Activated T-helper 1 cell treated with anti-CD3 and anti-CD28 coated beads, Interleukin-12 subunit alpha, Interleukin-12 subunit beta, Interleukin-2, Interleukin-4 antibody, amounts not matched to agents 30 ng/mL and 10 ng/mL and 1 ng/mL, durations not matched to agents 14 hours and 24 hours and 36 hours (primary cell): ENCODE results near the gene REX1BD. TPM values are rescaled to one million over a fixed set of nuclear protein-coding genes. Genes with fewer than 3 reads are reported as not detected.

Experiments
- DNase-seq: peaks from one replicate; pipeline ENCODE4 v3.0.0; 2021; ENCODE audit warnings: low spot score
- H3K27ac Mint-ChIP-seq: one replicate; pipeline ENCODE4 v1.8.0; 2021; ENCODE audit warnings: mild to moderate bottlenecking, mixed read lengths
- H3K27me3 Mint-ChIP-seq: one replicate; pipeline ENCODE4 v1.8.0; 2022; ENCODE audit warnings: mild to moderate bottlenecking, moderate library complexity, mixed read lengths; ENCODE audit not compliant: insufficient read depth
- H3K36me3 Mint-ChIP-seq: one replicate; pipeline ENCODE4 v1.8.0; 2021; ENCODE audit warnings: low read depth, mixed read lengths
- H3K4me1 Mint-ChIP-seq: one replicate; pipeline ENCODE4 v1.8.0; 2021; ENCODE audit warnings: low read depth, mixed read lengths
- H3K4me3 Mint-ChIP-seq: one replicate; pipeline ENCODE4 v1.8.0; 2021; ENCODE audit warnings: mild to moderate bottlenecking, moderate library complexity, mixed read lengths
- H3K9me3 Mint-ChIP-seq: one replicate; pipeline ENCODE4 v1.8.0; 2021; ENCODE audit warnings: mixed read lengths
- intact Hi-C: fragments of 100-400 bp; cut with micrococcal nuclease; formaldehyde crosslinking; loops from one replicate; pipeline ENCODE4 v1.15.1; 2024
- total RNA-seq: library from RNA; stranded (reverse); gene quantifications from 2 replicates; pipeline ENCODE4 v1.2.3, GENCODE V29; 2022

The REX1BD gene
- total RNA-seq, 1 donor from 2014 or later = 134 TPM

DNA sequence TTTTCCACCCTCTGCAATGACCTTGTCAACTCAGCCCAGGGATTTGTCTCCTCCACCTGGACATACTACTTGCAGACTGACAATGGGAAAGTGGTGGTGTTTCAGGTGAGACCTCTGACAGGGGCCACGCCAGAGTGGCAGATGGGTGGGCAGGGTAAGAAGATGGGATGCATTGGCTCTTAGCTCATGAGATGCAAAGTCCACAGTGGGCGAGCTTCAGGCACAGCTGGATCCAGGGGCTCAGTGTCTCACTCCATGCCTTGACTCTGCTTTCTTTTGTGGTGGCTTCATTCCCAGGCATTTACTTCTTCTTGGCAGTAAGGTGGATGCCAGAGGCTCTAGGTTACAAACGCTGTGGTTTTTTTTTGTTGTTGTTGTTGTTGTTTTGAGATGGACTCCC, 27.4 kb downstream of the REX1BD start:
- H3K4me3 Mint-ChIP-seq = no peak overlapping the region
- H3K27ac Mint-ChIP-seq = no peak overlapping the region

DNA sequence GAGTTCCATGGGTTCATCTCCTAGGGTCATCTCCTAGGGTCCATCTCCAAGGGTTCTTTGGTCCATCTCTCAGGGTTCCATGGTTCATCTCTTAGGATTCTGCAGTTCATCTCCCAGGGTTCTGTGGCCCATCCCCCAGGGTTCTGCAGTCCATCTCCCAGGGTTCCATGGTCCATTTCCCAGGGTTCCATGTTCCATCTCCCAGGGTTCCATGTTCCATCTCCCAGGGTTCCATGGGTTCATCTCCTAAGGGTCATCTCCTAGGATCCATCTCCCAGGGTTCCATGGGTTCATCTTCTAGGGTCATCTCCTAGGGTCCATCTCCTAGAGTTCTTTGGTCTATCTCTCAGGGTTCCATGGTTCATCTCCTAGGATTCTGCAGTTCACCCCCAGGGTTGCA, 29.0 kb downstream of the REX1BD start:
- Mint-ChIP-seq H3K9me3 (no peaks in the 10 kb centered on the region), H3K4me1 (no peaks in the 10 kb centered on the region), H3K36me3 (no peaks in the 10 kb centered on the region), H3K27me3 (peaks cover 27% of the 10 kb centered on the region), H3K27ac (no peak overlapping the region), H3K4me3 (no peak overlapping the region)
- no peak for DNase-seq
- intact Hi-C loops = no loop called here

More for the DNA sequence above, 27.4 kb downstream of the REX1BD start:
- no peaks in the 10 kb centered on the region for H3K36me3 Mint-ChIP-seq
- no peak for DNase-seq
- intact Hi-C loops = no loop called here
- H3K4me1 Mint-ChIP-seq = peaks cover 3% of the 10 kb centered on the region
- peaks cover 37% of the 10 kb centered on the region for H3K27me3 Mint-ChIP-seq
- H3K9me3 Mint-ChIP-seq = no peaks in the 10 kb centered on the region

DNA sequence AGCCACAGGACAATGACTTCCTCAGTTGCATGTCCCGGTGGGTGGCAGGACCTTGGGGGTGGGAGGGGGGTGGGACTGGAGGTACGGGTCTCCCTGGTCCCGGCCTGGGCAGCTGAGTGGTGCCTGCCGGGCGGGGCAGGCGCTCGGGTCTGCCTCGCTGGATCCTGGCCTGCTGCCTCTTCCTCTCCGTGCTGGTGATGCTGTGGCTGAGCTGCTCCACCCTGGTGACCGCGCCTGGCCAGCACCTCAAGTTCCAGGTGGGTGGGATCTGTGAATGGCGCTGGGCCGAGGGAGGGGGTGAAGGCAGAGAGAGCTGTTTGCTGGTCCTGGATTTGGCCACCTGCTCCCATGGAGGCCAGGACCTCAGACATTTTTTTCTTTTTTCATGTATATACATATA, 29.6 kb downstream of the REX1BD start:
- intact Hi-C loops = no loop called here
- H3K9me3 Mint-ChIP-seq = no peaks in the 10 kb centered on the region
- no peak overlapping the region for H3K27ac Mint-ChIP-seq
- no peaks in the 10 kb centered on the region for H3K4me1 Mint-ChIP-seq
- H3K4me3 Mint-ChIP-seq = no peak overlapping the region
- H3K36me3 Mint-ChIP-seq = no peaks in the 10 kb centered on the region
- DNase-seq = no peak
- peaks cover 25% of the 10 kb centered on the region for H3K27me3 Mint-ChIP-seq

GRCh38 chr19:18620311-18620710, 31.7 kb downstream of the REX1BD start:
- Mint-ChIP-seq H3K27me3 (peaks cover 14% of the 10 kb centered on the region), H3K4me3 (no peak overlapping the region), H3K27ac (no peak overlapping the region), H3K9me3 (no peaks in the 10 kb centered on the region), H3K36me3 (no peaks in the 10 kb centered on the region), H3K4me1 (no peaks in the 10 kb centered on the region)
- no peak for DNase-seq
- intact Hi-C loops = no loop called here

- Mint-ChIP-seq H3K36me3 (no peaks in the 10 kb centered on the region), H3K27ac (no peak overlapping the region), H3K9me3 (no peaks in the 10 kb centered on the region), H3K27me3 (peaks cover 11% of the 10 kb centered on the region), H3K4me3 (no peak overlapping the region), H3K4me1 (no peaks in the 10 kb centered on the region)
- no peak for DNase-seq
- intact Hi-C loops = no loop called here
Measured at GRCh38 chr19:18620902-18621301, 32.3 kb downstream of the REX1BD start.

DNA sequence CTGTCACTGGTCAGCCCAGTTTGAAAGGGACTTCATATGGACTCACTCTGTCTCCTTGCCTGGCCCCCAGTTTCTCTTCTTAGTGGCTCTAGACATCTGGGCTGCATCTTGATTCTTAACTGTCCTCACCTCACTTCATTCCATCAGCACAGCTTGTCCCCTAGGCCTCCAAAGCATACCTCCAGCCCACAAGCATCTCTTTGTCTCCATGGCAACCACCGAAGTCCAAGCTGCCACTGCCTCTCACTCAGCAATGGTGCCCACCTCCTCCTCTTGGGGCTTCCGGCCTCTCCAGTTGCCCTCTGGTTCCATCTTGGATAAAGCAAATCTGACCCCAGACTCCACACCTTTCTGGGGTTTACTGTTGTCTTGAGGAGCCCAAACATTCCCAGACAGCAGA, 38.3 kb downstream of the REX1BD start:
- intact Hi-C loops = no loop called here
- Mint-ChIP-seq H3K9me3 (no peaks in the 10 kb centered on the region), H3K36me3 (no peaks in the 10 kb centered on the region), H3K27me3 (peaks cover 7% of the 10 kb centered on the region), H3K4me3 (no peak overlapping the region), H3K4me1 (no peaks in the 10 kb centered on the region), H3K27ac (no peak overlapping the region)
- no peak for DNase-seq

GRCh38 chr19:18629166-18630088, 40.8 kb downstream of the REX1BD start:
- Mint-ChIP-seq H3K4me3 (no peak overlapping the region), H3K27me3 (peaks cover 5% of the 10 kb centered on the region), H3K4me1 (no peaks in the 10 kb centered on the region), H3K36me3 (no peaks in the 10 kb centered on the region), H3K27ac (no peak overlapping the region), H3K9me3 (no peaks in the 10 kb centered on the region)
- intact Hi-C loops = no loop called here
- no peak for DNase-seq

DNA sequence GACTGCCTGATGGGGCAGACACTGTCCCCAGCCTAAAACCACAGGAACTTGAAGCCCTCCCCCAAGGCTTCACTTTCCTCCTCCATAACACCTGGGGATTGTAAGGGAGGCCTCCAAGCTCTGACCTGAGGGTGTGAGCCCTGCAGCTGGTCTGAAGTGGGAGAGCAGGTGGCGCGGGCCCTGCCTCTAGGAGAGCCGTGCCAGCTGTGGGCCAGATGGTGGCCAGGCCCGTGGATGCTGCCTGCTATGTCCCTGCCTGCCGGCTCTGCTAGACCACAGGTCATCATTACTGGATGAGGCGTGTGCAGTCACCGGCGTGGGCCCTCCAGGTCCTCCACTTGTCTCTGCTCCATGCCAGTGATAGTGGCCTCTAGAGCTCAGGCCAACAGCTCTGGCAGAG, 44.7 kb downstream of the REX1BD start:
- DNase-seq = no peak
- Mint-ChIP-seq H3K27me3 (peaks cover 10% of the 10 kb centered on the region), H3K4me3 (no peak overlapping the region), H3K27ac (no peak overlapping the region), H3K36me3 (peaks cover under 1% of the 10 kb centered on the region), H3K9me3 (no peaks in the 10 kb centered on the region), H3K4me1 (peaks cover 20% of the 10 kb centered on the region)
- intact Hi-C loops = no loop called here

DNA sequence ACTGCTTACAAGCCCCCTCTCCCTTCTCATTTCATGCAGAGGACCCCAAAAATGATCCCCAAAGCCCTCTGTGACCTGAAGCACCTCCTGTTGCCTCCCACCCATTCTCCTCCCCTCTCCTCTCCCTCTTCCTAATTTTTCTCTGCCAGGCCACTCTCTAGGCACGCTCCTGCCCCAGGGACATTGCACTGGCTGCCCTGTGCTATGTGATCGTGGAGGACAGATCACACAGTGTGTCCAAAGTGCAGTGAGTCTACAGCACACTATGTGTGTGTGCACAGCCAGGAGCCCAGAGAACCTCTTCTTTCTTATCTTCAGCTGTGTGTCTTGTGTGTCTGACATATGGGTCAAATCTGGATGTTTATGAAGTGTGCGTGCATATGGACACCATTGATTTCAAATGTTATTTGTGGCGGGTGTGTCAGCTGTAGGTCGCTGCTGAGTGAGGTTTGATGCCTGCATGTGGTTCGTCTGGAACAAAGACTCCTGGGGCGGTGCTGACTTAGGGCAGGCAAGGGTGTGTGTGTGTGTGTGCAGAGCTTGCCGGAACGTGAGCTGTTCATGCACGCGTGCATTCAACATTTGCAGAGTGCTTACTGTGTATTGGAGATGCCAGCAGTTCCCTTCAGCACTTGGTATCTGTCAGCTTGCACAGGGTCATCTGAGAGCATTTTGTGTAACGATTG, 46.2 kb downstream of the REX1BD start:
- H3K4me1 Mint-ChIP-seq = peaks cover 22% of the 10 kb centered on the region
- no peak overlapping the region for H3K4me3 Mint-ChIP-seq
- peaks cover 7% of the 10 kb centered on the region for H3K27me3 Mint-ChIP-seq
- no peak overlapping the region for H3K27ac Mint-ChIP-seq
- no peaks in the 10 kb centered on the region for H3K9me3 Mint-ChIP-seq
- H3K36me3 Mint-ChIP-seq = peaks cover 2% of the 10 kb centered on the region
- intact Hi-C loops = loop anchor here (5.0 kb wide), 2 partner anchors 62 to 558 kb away; partner anchors contain the start of genes BORCS8, RFXANK and UBA52
- DNase-seq = no peak

DNA sequence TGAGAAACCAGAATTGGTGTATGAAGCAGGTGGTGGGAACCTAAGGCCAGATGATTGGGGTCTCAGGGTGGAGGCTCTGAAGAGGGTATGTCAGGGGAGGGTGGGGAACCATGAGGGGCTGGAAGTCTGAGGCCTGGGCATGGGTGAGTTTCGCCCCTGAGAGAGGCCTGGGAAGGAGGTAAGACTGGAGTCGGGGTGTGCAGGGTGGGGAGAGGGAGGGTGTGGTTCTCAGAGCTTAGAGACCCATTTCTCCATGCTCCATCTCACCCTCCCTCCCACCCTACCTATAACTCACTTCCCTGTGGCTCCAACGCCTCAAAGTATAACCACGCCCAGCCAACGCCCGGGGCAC, 47.2 kb downstream of the REX1BD start:
- Mint-ChIP-seq H3K36me3 (peaks cover 2% of the 10 kb centered on the region), H3K4me1 (peaks cover 22% of the 10 kb centered on the region), H3K27me3 (peaks cover 5% of the 10 kb centered on the region), H3K27ac (no peak overlapping the region), H3K9me3 (no peaks in the 10 kb centered on the region), H3K4me3 (peak overlapping the region; percentile 80)
- no peak for DNase-seq
- intact Hi-C loops = loop anchor here (1.0 to 5.0 kb wide), 16 partner anchors 47 to 684 kb away; partner anchors contain the start of genes BORCS8, COPE, CRTC1 and DDX49

DNA sequence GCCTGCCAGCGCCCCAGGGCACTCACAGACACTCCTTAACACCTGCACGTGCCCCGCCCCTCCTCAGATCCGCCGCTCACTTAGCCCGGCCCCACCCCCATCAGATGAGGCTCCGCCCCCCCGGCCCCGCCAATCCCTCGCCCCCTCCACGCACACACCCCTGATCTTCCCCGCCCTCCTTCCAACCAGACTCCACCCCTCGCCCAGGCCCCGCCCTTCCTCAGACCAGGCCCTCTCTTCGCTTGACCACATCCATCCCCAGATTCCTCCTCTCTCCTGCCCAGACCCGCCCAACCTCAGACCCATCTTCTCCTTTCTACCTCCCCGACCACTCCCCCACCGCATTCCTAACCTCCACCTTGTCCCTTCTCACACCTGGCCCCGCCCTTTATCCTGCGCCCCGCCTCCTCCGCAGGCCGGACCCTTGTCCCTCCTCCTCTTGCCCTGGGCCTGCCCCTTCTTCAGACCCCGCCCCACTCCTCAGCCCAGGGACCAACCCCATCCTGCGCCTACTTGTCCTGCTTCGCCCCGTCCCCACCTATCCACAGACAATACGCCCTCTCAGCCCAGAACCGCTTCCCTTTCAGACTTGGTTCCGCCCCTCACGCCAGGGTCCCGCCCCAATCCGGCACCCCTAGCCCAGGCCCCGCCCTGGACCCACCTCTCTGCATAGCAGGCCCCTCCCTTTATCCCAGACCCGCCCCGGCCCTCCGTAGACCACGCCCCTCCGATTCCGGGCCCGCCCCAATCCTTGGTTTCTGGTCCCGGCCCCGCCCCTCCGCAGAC, 47.8 kb downstream of the REX1BD start:
- intact Hi-C loops = loop anchor here (1.0 to 5.0 kb wide), 16 partner anchors 47 to 684 kb away; partner anchors contain the start of genes BORCS8, COPE, CRTC1 and DDX49
- Mint-ChIP-seq H3K36me3 (peaks cover 2% of the 10 kb centered on the region), H3K27me3 (peaks cover 5% of the 10 kb centered on the region), H3K27ac (peak overlapping the region; percentile 61), H3K9me3 (no peaks in the 10 kb centered on the region), H3K4me1 (peaks cover 22% of the 10 kb centered on the region), H3K4me3 (peak overlapping the region; percentile 80)
- peak; percentile 97 for DNase-seq

DNA sequence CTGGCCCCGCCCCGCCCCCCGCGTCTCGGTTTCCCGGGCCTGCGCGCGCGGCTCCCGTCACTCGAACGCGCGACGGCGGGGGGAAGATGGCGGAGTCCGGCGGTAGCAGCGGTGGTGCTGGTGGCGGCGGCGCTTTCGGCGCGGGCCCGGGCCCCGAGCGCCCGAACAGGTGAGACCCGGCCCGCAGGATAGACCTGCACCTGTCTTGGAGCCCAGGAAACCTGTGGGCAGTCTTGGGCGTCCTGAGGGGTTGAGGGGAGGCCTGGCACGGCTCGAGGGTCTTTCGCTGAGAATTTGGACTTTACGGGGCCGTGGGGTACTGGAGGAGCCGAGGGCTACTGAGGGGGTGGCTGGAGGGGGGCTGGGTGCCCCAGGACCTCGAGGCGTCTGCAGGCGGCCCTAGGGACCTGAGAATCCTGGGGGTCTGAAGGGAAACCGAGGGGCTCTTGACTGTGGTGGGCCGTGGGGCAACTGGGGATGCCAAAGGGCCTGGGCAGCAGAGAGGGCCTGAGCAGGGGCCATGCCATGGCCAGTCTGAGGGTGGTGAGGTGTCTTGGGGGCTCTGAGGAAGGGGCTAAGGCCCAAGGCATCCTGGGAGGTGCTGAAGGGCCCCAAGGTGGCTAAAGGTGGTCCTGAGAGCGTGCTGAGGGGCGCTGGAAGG, 48.5 kb downstream of the REX1BD start, which contains the start of gene KLHL26:
TSS of gene KLHL26 (plus strand) at position 60 of the 661 bp plus-strand sequence. CDS start at position 87, 27 bp downstream.
- H3K4me1 Mint-ChIP-seq = peaks cover 22% of the 10 kb centered on the region
- no peaks in the 10 kb centered on the region for H3K9me3 Mint-ChIP-seq
- intact Hi-C loops = loop anchor here (1.0 to 5.0 kb wide), 16 partner anchors 46 to 683 kb away; partner anchors contain the start of genes BORCS8, COPE, CRTC1 and DDX49
- H3K27me3 Mint-ChIP-seq = peaks cover 5% of the 10 kb centered on the region
- no peak for DNase-seq
- H3K27ac Mint-ChIP-seq = peak within 1 kb of the TSS; percentile 61
- peak within 1 kb of the TSS; percentile 80 for H3K4me3 Mint-ChIP-seq
- H3K36me3 Mint-ChIP-seq = peaks cover 2% of the 10 kb centered on the region
